GM19452 (cell line): ENCODE measurements around the gene SSNA1.
"Not testable (repeated sequence)": the region's sequence is repeated elsewhere in the genome, so short reads cannot be mapped to it uniquely, and the experiment has no call there.

ENCODE experiments used
- ATAC-seq: cut with Tn5 transposase; IDR thresholded peaks from one replicate; pipeline ENCODE4 v1.9.1; 2021; ENCODE audit not compliant: unreplicated experiment

The SSNA1 gene

DNA sequence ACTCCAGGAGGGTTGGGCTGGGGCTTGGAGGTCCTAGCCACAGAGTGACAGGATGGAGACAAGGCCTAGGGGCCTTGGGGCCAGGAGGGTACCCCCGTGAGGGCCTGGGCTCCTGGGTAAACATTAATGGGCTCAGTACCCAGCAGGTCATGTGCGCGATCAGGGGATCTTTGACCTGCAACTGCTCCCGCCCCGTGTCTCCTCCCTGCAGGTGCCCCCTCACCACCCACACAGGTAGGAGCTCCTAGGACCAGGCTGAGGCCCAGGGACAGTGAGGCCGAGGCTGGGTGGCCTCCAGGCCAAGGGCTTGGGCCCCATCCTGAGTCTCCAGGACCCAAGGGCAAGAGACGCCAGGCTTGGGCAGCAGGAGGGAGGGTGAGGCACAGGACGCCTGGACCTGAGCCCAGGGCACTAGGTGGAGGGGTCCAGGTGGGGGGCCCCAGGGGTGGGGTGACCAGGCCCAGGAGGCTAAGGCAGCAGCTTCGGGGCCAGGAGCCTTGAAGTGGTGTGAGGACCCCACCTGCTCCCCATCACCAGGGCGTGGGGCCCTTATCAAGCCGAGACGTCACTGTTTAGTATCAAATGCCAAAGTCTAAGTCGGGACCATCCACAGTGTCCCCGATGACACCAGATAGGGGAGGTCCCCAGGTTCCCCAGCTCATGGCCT lies 42.4 kb downstream of the SSNA1 start, which contains the start of gene SLC34A3:
Gene SLC34A3, plus strand, starts transcription at position 197 of the 667 bp plus-strand sequence. CDS start 802 bp downstream, outside the sequence.
- no peak for ATAC-seq

DNA sequence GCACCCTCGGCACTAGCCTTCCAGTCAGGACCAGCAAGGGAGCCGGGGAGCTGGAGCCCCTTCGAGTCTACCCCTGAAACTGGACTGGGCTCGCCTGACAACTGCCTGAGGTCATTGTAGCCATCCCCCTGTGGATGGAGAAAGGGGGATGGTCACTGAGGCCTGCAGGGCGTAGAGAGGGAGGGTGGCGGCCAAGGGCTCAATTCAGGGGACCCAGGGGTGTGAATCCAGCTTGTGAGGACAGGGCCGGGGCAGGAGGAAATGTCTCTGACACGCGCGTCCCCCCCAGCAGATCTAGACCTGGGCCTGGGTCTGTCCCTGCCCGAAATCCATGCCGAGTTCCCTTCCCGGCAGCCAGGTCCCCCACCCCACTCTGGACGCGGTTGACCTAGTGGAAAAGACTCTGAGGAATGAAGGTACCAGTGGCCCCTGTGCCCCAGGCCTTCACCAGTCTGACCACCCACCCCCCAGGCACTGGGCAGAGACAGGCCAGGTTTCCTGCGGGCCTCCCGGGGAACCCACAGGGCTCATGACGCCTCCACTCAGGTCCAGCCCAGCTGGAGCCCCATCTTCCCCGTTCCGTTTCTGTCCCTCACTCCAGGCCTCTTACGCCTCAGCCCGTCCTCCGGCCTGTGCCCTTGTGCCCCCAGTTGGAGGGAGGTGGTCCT lies 43.0 kb downstream of the SSNA1 start:
- no peak for ATAC-seq

DNA sequence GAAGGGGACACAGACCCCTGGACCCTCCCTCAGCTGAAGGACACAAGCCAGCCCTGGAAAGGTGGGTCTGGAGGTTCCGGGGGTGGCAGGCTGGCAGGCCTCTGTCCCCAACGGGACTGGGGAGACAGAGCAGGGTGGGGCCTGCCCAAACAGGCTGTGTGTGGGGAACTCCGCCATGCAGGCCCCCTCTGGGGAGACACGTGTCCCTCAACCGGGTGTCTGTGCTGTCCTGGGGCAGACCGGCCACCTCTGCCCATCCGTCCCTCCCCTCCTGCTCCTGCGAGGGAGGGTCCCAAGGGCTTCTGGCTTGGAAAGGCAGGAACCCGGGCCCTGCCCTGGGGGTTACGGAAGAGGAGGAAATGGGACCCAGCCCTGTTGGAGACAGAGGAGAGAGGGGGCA lies 43.6 kb downstream of the SSNA1 start:
- no peak for ATAC-seq

DNA sequence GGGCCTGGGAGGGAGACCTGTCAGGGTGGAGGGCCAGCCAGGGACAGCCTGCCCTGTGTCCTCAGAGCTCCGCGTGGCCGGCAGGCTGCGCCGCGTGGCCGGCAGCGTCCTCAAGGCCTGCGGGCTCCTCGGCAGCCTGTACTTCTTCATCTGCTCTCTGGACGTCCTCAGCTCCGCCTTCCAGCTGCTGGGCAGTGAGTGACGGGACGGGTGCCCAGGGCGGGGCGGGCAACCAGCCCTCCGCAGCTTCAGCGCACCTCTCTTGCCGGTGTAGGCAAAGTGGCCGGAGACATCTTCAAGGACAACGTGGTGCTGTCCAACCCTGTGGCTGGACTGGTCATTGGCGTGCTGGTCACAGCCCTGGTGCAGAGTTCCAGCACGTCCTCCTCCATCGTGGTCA lies 44.0 kb downstream of the SSNA1 start:
- ATAC-seq = no peak

DNA sequence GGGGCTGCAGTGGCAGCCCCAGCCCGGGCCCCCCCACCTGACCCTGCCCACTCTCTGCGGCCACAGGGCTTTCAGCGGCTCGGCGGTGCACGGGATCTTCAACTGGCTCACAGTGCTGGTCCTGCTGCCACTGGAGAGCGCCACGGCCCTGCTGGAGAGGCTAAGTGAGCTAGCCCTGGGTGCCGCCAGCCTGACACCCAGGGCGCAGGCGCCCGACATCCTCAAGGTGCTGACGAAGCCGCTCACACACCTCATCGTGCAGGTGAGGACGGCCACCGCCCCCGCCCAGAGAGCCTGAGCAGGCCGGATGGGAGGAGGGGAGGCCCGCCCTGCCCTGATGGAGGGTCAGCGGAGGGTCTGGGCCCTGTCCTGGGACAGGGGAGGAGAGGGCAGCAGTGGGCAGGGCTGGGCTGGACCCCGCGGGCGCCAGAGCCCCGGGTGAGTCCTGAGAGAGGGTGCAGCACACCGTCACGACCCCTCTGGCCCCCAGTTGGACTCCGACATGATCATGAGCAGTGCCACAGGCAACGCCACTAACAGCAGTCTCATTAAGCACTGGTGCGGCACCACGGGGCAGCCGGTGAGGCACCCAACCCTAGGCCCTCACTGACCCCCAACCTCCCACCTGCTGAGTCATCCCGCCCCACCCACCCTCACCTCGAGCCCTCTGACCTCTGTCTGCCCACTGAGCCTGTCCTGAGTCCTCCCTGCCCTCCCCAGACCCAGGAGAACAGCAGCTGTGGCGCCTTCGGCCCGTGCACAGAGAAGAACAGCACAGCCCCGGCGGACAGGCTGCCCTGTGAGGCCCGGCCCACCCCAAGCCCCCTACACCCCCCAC lies 44.9 kb downstream of the SSNA1 start:
- no peak for ATAC-seq

DNA sequence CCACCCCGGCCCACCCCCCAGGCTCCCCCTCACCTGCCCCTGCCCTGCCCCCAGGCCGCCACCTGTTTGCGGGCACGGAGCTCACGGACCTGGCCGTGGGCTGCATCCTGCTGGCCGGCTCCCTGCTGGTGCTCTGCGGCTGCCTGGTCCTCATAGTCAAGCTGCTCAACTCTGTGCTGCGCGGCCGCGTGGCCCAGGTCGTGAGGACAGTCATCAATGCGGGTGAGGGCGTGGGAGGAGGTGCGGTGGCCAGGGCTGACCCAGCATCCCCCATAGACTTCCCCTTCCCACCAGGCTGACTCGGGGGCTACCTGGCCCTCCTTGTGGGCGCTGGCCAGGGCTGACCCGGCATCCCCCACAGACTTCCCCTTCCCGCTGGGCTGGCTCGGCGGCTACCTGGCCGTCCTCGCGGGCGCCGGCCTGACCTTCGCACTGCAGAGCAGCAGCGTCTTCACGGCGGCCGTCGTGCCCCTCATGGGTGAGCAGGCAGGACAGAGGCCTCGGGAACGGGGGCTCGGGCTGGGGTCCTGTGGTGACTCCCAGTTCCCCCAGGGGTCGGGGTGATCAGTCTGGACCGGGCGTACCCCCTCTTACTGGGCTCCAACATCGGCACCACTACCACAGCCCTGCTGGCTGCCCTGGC lies 45.7 kb downstream of the SSNA1 start:
- ATAC-seq = no peak

DNA sequence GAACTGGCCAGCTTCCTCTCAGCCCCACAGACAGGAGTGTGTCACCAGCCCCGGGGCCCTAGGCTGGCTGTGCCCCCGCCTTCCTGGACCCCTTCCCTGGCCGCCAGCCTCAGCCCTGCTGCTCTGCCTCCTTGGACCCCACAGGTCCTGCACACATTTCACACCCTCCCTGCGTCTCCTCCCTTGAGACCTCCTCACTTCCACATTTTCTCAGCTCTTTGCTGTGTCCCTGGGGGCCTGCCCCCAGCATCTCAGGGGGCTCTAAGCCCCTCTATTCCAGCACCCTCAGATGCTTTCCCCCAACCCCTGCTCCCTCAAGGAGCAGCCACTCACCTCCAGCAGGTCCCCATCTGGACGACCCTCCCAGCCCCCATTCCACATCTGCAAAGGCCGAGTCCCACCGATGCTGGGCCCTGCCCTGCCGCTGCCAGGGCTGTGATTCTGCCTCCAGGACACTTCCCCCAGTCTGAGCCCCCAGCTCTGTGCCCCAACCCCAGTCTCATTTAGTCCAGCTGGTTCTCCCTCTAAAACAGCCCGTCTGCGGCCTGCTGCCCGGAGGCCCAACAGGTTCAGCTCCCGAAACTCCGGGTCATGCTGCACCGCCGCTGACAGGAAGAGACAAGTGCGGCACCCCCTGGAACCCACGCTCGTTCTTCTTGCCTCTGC lies 46.4 kb downstream of the SSNA1 start:
- no peak for ATAC-seq

DNA sequence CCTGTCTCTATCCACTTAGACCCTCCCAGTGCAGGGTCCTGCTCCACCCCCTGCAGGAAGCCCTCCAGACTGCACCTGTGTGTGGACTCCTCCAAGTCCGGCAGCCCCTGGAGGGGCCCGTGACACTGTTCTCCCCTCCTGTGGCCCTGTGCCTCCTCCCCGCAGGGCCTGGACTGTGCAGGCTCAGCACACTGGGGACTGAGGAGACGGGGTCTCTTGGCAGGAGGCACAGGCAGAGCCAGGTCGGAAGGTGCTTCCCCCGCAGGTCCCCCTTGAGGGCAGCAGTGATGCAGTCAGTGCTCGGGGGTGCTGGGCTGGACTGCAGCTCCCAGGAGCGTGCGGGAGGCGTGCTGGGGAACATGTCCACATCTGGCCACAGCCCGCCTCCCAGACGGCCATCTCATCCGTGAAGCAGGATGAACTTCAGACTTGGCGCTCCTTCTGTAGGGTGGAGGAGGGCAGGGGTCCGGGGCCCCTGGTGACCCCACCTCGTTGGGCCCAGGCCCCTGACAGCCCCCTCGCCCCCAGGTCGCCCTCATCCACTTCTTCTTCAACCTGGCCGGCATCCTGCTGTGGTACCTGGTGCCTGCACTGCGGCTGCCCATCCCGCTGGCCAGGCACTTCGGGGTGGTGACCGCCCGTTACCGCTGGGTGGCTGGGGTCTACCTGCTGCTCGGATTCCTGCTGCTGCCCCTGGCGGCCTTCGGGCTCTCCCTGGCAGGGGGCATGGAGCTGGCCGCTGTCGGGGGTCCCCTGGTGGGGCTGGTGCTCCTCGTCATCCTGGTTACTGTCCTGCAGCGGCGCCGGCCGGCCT lies 47.2 kb downstream of the SSNA1 start:
- no peak for ATAC-seq

DNA sequence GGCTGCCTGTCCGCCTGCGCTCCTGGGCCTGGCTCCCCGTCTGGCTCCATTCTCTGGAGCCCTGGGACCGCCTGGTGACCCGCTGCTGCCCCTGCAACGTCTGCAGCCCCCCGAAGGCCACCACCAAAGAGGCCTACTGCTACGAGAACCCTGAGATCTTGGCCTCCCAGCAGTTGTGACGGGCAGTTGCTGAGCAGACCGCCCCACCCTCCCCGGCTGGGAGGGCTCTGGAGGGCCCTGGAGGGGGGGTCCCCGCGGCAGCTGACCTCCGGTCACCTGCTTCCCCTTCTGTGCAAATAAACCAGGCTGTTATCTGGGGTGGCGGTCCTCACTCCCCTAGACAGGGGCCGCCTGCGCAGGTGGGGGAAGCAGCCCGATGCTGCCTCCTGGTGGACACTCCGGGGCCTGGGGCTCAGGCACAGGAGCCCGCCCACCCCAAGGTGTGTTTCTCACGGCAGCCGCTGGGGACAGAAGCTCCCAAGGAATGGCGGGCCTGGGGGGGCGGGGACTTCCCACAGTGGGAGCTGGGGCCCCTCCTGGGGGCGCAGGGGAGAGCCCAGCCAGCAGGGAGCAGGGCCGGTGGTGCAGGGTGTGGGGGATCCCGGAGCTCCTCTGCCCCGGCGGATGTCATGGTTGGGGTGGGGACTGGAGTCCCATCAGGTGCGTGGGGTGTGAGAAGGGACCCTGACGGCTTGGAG lies 47.9 kb downstream of the SSNA1 start:
- no peak for ATAC-seq

DNA sequence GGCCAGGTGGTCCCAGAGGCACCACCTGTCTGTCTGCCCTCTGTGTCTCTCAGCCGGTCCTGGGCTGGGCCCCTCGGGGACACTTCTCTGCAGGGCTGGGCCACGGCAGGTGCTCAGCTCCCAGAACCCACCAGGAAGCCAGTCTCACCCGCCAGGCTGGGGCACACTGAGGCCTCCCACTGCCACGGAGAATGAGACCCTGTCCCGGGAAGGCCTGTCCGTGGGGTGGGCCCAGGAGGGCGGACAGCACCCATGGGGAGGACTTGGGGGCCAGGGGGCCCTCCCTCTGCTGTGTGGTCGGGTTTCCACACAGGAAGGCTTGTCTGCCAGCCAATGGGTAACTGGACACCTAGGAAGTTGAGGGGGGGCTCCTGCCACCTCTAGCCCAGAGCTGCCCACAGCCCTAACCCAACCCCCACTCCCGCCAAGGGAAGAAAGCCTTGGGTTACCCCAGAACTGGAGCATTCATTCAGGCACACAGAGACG lies 48.5 kb downstream of the SSNA1 start:
- no peak for ATAC-seq

DNA sequence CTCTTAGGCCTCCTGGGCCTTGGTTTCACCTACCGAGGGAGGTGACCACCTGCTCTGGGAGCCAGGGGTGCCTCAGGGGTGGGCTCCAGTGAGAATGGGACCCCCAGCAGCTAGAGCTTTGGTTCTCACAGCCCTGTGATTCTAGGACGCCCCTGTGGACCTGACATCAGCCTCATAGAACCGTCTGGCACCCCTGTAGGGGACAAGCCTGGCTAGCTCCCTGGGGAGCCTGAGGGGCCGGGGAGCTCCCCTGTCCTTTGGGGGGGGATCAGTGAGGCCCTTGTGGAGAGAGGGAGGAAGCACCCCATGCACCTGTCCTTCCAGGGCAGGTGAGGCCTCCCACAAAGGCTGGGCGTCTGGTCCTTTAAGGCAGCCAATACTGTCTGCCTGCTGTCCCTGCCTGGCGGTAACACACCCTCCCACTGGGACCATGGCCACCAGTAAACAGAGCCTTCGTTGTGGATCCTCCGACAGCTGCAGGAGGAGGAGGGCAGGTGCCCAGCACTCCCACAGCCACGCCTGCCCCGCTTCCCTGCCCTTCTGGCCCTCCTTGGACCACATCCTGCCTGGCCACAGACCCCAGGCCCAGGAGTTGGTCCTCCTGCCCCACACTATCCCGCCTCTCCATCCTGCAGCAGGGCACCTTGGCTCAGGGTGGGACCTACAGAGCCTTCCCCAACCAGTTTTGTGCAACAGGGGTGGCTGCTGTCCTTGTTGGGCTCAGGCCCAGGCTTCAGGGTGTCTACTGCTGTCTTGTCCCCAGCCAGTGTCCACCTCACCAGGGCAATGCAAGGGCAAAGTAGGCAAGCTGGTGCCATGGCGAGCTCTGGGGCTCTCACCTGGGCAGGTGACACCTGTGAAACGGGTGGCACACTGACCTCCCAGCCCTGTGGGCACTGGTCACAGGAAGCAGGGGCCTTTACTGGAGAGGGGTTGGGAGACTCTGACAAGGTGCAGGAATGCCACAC lies 49.6 kb downstream of the SSNA1 start:
- ATAC-seq = no peak

DNA sequence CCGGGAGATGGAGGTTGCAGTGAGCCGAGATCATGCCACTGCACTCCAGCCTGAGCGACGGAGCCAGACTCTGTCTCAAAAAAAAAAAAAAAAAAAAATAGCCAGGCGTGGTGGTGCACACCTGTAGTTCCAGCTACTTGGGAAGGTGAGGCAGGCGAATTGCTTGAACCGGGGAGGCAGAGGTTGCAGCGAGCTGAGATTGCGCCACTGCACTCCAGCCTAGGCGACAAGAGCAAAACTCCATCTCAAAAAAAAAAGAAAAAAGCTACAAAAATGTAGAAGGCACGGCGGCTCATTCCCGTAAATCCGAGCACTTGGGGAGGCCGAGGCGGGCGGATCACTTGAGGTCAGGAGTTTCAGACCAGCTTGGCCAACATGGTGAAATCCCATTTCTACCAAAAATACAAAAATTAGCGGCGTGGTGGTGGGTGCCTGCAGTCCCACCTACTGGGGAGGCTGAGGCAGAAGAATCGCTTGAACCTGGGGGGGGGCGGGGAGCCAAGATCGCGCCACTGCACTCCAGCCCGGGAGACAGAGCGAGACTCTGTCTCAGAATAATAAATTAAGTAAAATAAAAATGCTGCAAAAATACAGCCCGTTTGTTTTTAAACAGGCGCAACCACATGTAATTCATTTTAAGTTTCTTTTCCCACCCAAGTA lies 51.2 kb downstream of the SSNA1 start:
- ATAC-seq = not testable (repeated sequence)
